Activated CD4-positive, alpha-beta memory T cell treated with anti-CD3 and anti-CD28 coated beads, Interleukin-2, amount 10 ng/mL, durations not matched to agents 7 days and 5 days (primary cell): ENCODE measurements around the gene POU6F1. TPM values are rescaled to one million over a fixed set of nuclear protein-coding genes. Genes with fewer than 3 reads are reported as not detected.
A peak's percentile ranks its signal among the peaks of the same experiment; 100 is the strongest.

ENCODE experiments used
- CTCF ChIA-PET: fragments of 350-600 bp; sonication (Branson Sonifier 250); formaldehyde crosslinking; loops from one replicate; lab custom pipeline; 2021; ENCODE audit warnings: antibody characterized with exemption, inconsistent platforms; lab: Charles Lee
- POLR2A ChIA-PET: fragments of 350-600 bp; sonication (Branson Sonifier 250); formaldehyde crosslinking; loops from one replicate; lab custom pipeline; 2021; ENCODE audit warnings: antibody characterized with exemption; lab: Charles Lee
- DNase-seq: peaks from one replicate; pipeline ENCODE4 v3.0.0-alpha.2; 2020
- H3K27ac Mint-ChIP-seq: one replicate; pipeline ENCODE4 v1.8.0; 2021; ENCODE audit warnings: mild to moderate bottlenecking, mixed read lengths
- H3K27me3 Mint-ChIP-seq: one replicate; pipeline ENCODE4 v1.8.0; 2021; ENCODE audit warnings: mixed read lengths
- H3K36me3 Mint-ChIP-seq: one replicate; pipeline ENCODE4 v1.8.0; 2021; ENCODE audit warnings: low read depth, mixed read lengths
- H3K4me1 Mint-ChIP-seq: one replicate; pipeline ENCODE4 v1.8.0; 2021; ENCODE audit warnings: mixed read lengths
- H3K4me3 Mint-ChIP-seq: one replicate; pipeline ENCODE4 v1.8.0; 2021; ENCODE audit warnings: mild to moderate bottlenecking, mixed read lengths
- H3K9me3 Mint-ChIP-seq: one replicate; pipeline ENCODE4 v1.8.0; 2021; ENCODE audit warnings: mixed read lengths
- total RNA-seq, 2 experiments: library from RNA; stranded (reverse); gene quantifications; one replicate each; pipeline ENCODE4 v1.2.3, GENCODE V29; 2021

Gene POU6F1
- total RNA-seq, 2 experiments from 2014 or later = 4.1 to 4.8 TPM

GRCh38 chr12:51208016-51208660 lies 9.7 kb downstream of the POU6F1 start:
- no peaks in the 10 kb centered on the region for H3K36me3 Mint-ChIP-seq
- no peaks in the 10 kb centered on the region for H3K9me3 Mint-ChIP-seq
- ChIA-PET POLR2A (interaction anchor here (1.0 kb wide), 1 partner anchor 10 kb away, joined by 3 read pairs; the partner anchor contains the start of gene POU6F1), CTCF (no interaction called here)
- H3K27me3 Mint-ChIP-seq = no peaks in the 10 kb centered on the region
- no peak overlapping the region for H3K27ac Mint-ChIP-seq
- DNase-seq = no peak
- H3K4me1 Mint-ChIP-seq = peaks cover 7% of the 10 kb centered on the region
- H3K4me3 Mint-ChIP-seq = no peak overlapping the region

GRCh38 chr12:51205350-51205749 lies 12.5 kb downstream of the POU6F1 start:
- no peak overlapping the region for H3K4me3 Mint-ChIP-seq
- DNase-seq = no peak
- POLR2A ChIA-PET = no interaction called here

DNA sequence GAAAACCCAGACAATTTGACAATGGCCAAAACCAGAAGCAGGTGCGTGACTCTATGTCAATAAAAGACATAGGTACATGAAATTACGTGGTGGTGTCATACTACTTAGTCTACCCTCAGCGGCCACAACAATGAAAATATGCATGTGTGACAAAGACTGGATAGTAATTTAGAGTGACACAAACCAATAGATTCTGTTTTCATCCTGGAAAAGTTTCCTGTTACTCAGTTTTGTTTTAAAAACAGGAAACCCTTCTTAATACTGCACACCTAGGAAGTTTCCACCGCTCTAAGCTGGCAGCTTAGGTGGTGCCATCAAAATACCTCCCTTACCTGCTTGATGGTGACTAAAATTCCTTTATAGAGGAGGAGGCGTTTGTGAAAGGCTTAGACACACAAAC lies 15.1 kb downstream of the POU6F1 start:
- ChIA-PET CTCF (no interaction called here), POLR2A (no interaction called here)
- Mint-ChIP-seq H3K4me3 (no peak overlapping the region), H3K36me3 (no peaks in the 10 kb centered on the region), H3K27me3 (no peaks in the 10 kb centered on the region), H3K4me1 (peaks cover 15% of the 10 kb centered on the region), H3K9me3 (no peaks in the 10 kb centered on the region), H3K27ac (peak overlapping the region; percentile 5)
- no peak for DNase-seq

More at GRCh38 chr12:51205350-51205749, 12.5 kb downstream of the POU6F1 start:
- CTCF ChIA-PET = interaction anchor here (0.5 kb wide), 1 partner anchor 10 kb away, joined by 4 read pairs; no protein-coding TSS in a partner anchor
- peaks cover 15% of the 10 kb centered on the region for H3K4me1 Mint-ChIP-seq
- H3K36me3 Mint-ChIP-seq = no peaks in the 10 kb centered on the region
- no peaks in the 10 kb centered on the region for H3K9me3 Mint-ChIP-seq
- H3K27me3 Mint-ChIP-seq = no peaks in the 10 kb centered on the region
- no peak overlapping the region for H3K27ac Mint-ChIP-seq

GRCh38 chr12:51200806-51201205 lies 17.1 kb downstream of the POU6F1 start:
- Mint-ChIP-seq H3K27ac (no peak overlapping the region), H3K27me3 (no peaks in the 10 kb centered on the region), H3K4me1 (peaks cover 15% of the 10 kb centered on the region), H3K4me3 (no peak overlapping the region), H3K9me3 (no peaks in the 10 kb centered on the region), H3K36me3 (no peaks in the 10 kb centered on the region)
- ChIA-PET CTCF (no interaction called here), POLR2A (no interaction called here)
- no peak for DNase-seq

DNA sequence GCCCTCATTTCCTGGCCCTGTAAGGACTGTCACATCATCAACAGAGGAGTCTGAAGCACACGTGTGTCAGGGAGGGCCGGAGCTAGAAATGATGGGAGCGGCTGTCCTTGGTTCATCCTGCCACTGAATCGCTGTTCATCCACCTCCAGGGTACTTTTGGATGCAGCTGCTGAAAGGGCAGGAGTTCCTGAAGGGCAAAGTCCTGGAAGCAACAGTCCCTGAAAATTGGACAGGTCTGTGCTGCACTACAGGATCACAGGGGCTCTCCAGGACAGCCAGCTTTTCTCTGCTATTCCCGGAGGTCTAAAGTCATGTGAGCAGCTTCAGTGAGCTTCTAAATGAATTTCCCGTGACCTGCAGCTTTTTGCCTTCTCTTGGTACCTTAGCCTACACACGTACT lies 17.7 kb downstream of the POU6F1 start:
- DNase-seq = no peak
- no peaks in the 10 kb centered on the region for H3K27me3 Mint-ChIP-seq
- no peak overlapping the region for H3K4me3 Mint-ChIP-seq
- H3K36me3 Mint-ChIP-seq = no peaks in the 10 kb centered on the region
- peaks cover 15% of the 10 kb centered on the region for H3K4me1 Mint-ChIP-seq
- ChIA-PET POLR2A (no interaction called here), CTCF (interaction anchor here (0.6 kb wide), 1 partner anchor 445 kb away, joined by 3 read pairs; no protein-coding TSS in a partner anchor)
- H3K27ac Mint-ChIP-seq = no peak overlapping the region
- no peaks in the 10 kb centered on the region for H3K9me3 Mint-ChIP-seq

GRCh38 chr12:51199366-51199945 lies 18.4 kb downstream of the POU6F1 start:
- no peak for DNase-seq
- no peak overlapping the region for H3K4me3 Mint-ChIP-seq
- H3K9me3 Mint-ChIP-seq = no peaks in the 10 kb centered on the region
- ChIA-PET CTCF (no interaction called here), POLR2A (no interaction called here)
- no peaks in the 10 kb centered on the region for H3K27me3 Mint-ChIP-seq
- H3K27ac Mint-ChIP-seq = no peak overlapping the region
- H3K36me3 Mint-ChIP-seq = no peaks in the 10 kb centered on the region
- peaks cover 15% of the 10 kb centered on the region for H3K4me1 Mint-ChIP-seq

- Mint-ChIP-seq H3K27me3 (no peaks in the 10 kb centered on the region), H3K27ac (no peak overlapping the region), H3K4me1 (peaks cover 14% of the 10 kb centered on the region), H3K4me3 (no peak overlapping the region), H3K36me3 (no peaks in the 10 kb centered on the region), H3K9me3 (no peaks in the 10 kb centered on the region)
- DNase-seq = no peak
- POLR2A ChIA-PET = no interaction called here
- CTCF ChIA-PET = no interaction called here
Observed at GRCh38 chr12:51198568-51199365, 19.1 kb downstream of the POU6F1 start.

DNA sequence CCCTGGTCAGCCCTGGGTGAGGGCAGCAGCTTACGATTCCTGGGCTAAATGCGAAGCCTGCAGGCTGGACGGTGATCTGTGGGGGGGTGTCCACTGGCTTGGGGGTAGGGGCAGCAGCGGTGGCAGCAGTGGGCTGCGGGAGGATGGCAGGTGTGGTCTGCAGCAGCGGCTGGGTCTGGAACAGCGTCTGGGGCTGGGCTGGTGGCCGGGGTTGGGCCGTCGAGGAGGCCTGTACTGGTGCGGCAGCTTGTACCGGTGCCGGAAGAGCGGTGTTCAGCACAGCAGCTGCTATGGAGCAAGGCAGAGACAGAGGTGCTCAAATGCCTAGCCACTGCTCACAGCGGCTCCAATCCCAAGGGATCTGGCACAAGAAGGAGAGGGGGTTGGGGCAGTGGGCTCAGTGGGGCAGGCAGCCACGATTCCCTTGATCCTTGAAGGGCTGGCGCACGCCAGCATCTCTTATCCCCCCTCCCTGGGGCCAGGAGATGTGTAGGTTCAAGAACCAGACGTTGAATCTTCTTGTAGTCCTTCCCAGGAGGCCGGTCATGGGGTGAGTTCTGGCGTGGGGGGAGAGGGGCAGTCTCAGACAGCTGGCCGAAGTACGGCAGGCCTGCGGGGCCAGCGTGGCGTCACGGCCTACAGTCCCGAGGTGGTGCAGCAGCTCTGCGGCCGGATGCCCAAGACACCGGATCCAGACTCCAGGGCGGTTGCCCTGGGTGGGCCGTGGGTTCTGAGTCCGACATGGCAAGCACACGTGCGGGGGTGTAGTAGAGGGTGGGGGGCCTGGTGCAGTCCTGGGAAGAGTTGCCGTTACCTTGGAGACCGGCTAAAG lies 19.9 kb downstream of the POU6F1 start:
- POLR2A ChIA-PET = no interaction called here
- no peaks in the 10 kb centered on the region for H3K27me3 Mint-ChIP-seq

GRCh38 chr12:51196547-51196946 lies 21.3 kb downstream of the POU6F1 start:
- ChIA-PET CTCF (no interaction called here), POLR2A (no interaction called here)
- H3K27ac Mint-ChIP-seq = no peak overlapping the region
- H3K4me1 Mint-ChIP-seq = no peaks in the 10 kb centered on the region
- no peaks in the 10 kb centered on the region for H3K9me3 Mint-ChIP-seq
- no peaks in the 10 kb centered on the region for H3K36me3 Mint-ChIP-seq
- DNase-seq = no peak
- H3K4me3 Mint-ChIP-seq = no peak overlapping the region
- H3K27me3 Mint-ChIP-seq = no peaks in the 10 kb centered on the region

More for the DNA sequence above, 19.9 kb downstream of the POU6F1 start:
- Mint-ChIP-seq H3K27ac (no peak overlapping the region), H3K4me3 (no peak overlapping the region), H3K9me3 (no peaks in the 10 kb centered on the region), H3K36me3 (no peaks in the 10 kb centered on the region), H3K4me1 (peaks cover 6% of the 10 kb centered on the region)
- CTCF ChIA-PET = no interaction called here
- DNase-seq = no peak

GRCh38 chr12:51195841-51196240 lies 22.0 kb downstream of the POU6F1 start:
- no peak for DNase-seq
- Mint-ChIP-seq H3K4me1 (no peaks in the 10 kb centered on the region), H3K27ac (no peak overlapping the region), H3K4me3 (no peak overlapping the region), H3K36me3 (no peaks in the 10 kb centered on the region), H3K9me3 (no peaks in the 10 kb centered on the region), H3K27me3 (no peaks in the 10 kb centered on the region)
- POLR2A ChIA-PET = no interaction called here
- CTCF ChIA-PET = no interaction called here

DNA sequence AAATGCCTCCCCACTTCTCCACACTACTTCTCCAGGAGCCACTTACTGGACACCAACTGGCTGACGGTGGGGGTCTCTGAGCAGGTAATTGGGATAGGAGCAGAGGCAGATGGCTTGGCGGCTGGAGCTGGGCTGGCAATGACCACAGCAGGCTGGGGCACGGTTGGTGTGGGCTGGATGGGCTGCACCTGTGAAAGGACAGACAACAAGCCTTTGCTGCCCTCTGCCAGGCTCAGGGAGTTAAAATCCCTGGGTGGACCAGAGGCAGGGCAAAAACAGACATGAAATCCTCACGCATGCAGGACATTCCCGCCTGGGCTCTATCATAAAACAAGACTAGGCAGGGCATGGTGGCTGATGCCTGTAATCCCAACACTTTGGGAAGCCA lies 25.6 kb downstream of the POU6F1 start:
- no peaks in the 10 kb centered on the region for H3K27me3 Mint-ChIP-seq
- CTCF ChIA-PET = no interaction called here
- H3K27ac Mint-ChIP-seq = no peak overlapping the region
- no peaks in the 10 kb centered on the region for H3K4me1 Mint-ChIP-seq
- no peak overlapping the region for H3K4me3 Mint-ChIP-seq
- no peaks in the 10 kb centered on the region for H3K9me3 Mint-ChIP-seq
- H3K36me3 Mint-ChIP-seq = no peaks in the 10 kb centered on the region
- POLR2A ChIA-PET = no interaction called here
- DNase-seq = no peak

DNA sequence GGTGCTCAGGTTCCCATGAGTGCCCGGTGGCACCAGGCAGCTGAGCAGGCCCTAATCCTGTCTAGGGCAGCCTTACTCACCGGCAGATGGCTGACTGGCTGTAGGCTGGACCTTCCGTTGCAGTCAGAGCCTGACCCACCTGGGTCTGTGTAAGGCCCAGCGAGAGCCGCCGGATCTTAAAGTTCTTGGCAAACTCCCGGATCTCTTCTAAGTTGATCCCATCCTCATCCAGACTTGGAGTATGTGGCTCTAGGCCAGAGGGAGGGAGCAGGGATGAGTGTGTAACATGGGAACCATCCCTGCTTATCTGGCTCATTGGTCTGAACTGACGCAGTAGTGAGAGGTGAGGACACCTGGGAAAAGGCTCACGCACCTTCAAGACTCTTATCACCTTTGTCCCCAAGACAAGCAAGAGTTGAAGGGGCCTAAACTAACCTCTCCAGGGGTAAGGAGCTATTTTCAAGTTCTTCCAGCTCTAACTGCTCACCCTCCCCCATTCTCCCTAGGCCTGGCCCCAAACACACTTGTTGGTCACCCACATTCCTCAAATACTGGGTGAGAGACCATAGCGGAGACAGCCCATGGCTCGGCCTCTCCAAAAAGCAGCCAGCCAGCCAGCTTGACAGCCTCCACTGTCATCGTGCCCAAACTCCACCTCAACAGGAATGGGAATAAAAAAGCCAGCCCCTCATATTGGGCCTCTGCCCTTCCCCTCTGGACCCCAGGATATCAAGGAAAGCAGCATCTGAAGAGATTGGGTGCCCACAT lies 26.2 kb downstream of the POU6F1 start:
- no peak overlapping the region for H3K4me3 Mint-ChIP-seq
- H3K27ac Mint-ChIP-seq = no peak overlapping the region
- DNase-seq = no peak
- POLR2A ChIA-PET = no interaction called here
- no peaks in the 10 kb centered on the region for H3K4me1 Mint-ChIP-seq
- no peaks in the 10 kb centered on the region for H3K27me3 Mint-ChIP-seq
- no peaks in the 10 kb centered on the region for H3K36me3 Mint-ChIP-seq
- CTCF ChIA-PET = no interaction called here
- H3K9me3 Mint-ChIP-seq = no peaks in the 10 kb centered on the region
